Activated CD8-positive, alpha-beta memory T cell treated with anti-CD3 and anti-CD28 coated beads, Interleukin-2, amount 50 U/mL, for 1 hour (primary cell): Measurements from ENCODE around the gene ANXA9.
A peak's percentile ranks its signal among the peaks of the same experiment; 100 is the strongest.

Source experiments
- DNase-seq: peaks from one replicate; pipeline ENCODE4 v3.0.0-alpha.2; 2020; ENCODE audit errors: extremely low read depth

ANXA9 gene

GRCh38 chr1:151005729-151006319 is 23.7 kb downstream of the ANXA9 start:
- DNase-seq: no peak

- no peak for DNase-seq
Observed at GRCh38 chr1:151006327-151007052, 24.4 kb downstream of the ANXA9 start, which contains the start of gene MINDY1. Gene MINDY1, minus strand, starts transcription at chr1:151006902. Its CDS starts 4,285 bp downstream, at chr1:151002617.

- no peak for DNase-seq
Observed at GRCh38 chr1:151007853-151008243, 25.8 kb downstream of the ANXA9 start.

- peak; percentile 95 for DNase-seq
Observed at GRCh38 chr1:151008244-151009205, 26.4 kb downstream of the ANXA9 start, which contains the start of gene PRUNE1. Gene PRUNE1, plus strand, starts transcription at chr1:151008449. Its CDS starts 184 bp downstream, at chr1:151008633.

GRCh38 chr1:151009206-151009587 is 27.1 kb downstream of the ANXA9 start:
- no peak for DNase-seq

GRCh38 chr1:151009674-151010345 is 27.7 kb downstream of the ANXA9 start:
- DNase-seq: no peak

- no peak for DNase-seq
Observed at GRCh38 chr1:151010346-151010726, 28.2 kb downstream of the ANXA9 start.

- no peak for DNase-seq
Observed at GRCh38 chr1:151011154-151011850, 29.2 kb downstream of the ANXA9 start.

GRCh38 chr1:151012684-151013471 is 30.8 kb downstream of the ANXA9 start:
- DNase-seq: no peak

- no peak for DNase-seq
Observed at GRCh38 chr1:151013518-151013917, 31.4 kb downstream of the ANXA9 start.

GRCh38 chr1:151024540-151025146 is 42.6 kb downstream of the ANXA9 start:
- peak; percentile 74 for DNase-seq

- no peak for DNase-seq
Observed at GRCh38 chr1:151026460-151026859, 44.4 kb downstream of the ANXA9 start.

GRCh38 chr1:151032164-151032563 is 50.1 kb downstream of the ANXA9 start:
- no peak for DNase-seq

- DNase-seq: no peak
Observed at GRCh38 chr1:151035167-151035566, 53.1 kb downstream of the ANXA9 start.

GRCh38 chr1:151036356-151036755 is 54.3 kb downstream of the ANXA9 start, which contains the start of gene BNIPL:
Gene BNIPL, plus strand, starts transcription at chr1:151036586. Its CDS starts 140 bp downstream, at chr1:151036726.
- DNase-seq: no peak

- no peak for DNase-seq
Observed at GRCh38 chr1:151037032-151037431, 54.9 kb downstream of the ANXA9 start.

- DNase-seq: no peak
Observed at GRCh38 chr1:151039521-151039920, 57.4 kb downstream of the ANXA9 start.

GRCh38 chr1:151043163-151043562 is 61.1 kb downstream of the ANXA9 start:
- DNase-seq: no peak
